H1 (cell line): Measurements from ENCODE around the gene AKAP7. TPM values are rescaled to one million over a fixed set of nuclear protein-coding genes. Genes with fewer than 3 reads are reported as not detected.

Source experiments
- CTCF ChIA-PET: fragments of 300-600 bp; sonication (Branson Sonifier 250); formaldehyde crosslinking; loops from one replicate; lab custom pipeline; 2021; ENCODE audit not compliant: partially characterized antibody; lab: Charles Lee
- POLR2A ChIA-PET: fragments of 300-600 bp; sonication (Branson Sonifier 250); formaldehyde crosslinking; loops from one replicate; lab custom pipeline; 2021; ENCODE audit warnings: inconsistent platforms; ENCODE audit not compliant: partially characterized antibody; lab: Charles Lee
- DNase-seq, 2 experiments: peaks; one replicate each; pipeline versions ENCODE4 v3.0.0 to v3.0.0-alpha.2; 2010 to 2022; ENCODE audit warnings: low spot score in 2 of 2, low read depth in 1 of 2, mixed read lengths in 1 of 2
- FAIRE-seq: peaks from 2 replicates; lab custom pipeline; 2011; peaks lifted over from hg19 to GRCh38; lab: Jason Lieb, UNC
- H2AFZ ChIP-seq: 2 replicates; pipeline ENCODE4 v1.8.1; 2012; ENCODE audit warnings: low read length, inconsistent platforms
- H2AK5ac ChIP-seq: 2 replicates; pipeline ENCODE4 v1.6.1; 2013; ENCODE audit warnings: low read depth, low read length
- H2BK120ac ChIP-seq: replicated peaks from 2 replicates; pipeline ENCODE3; 2013; ENCODE audit warnings: low read depth, low read length, inconsistent platforms
- H2BK12ac ChIP-seq: 2 replicates; pipeline ENCODE4 v1.6.1; 2013; ENCODE audit warnings: low read depth, low read length
- H2BK15ac ChIP-seq: 2 replicates; pipeline ENCODE4 v1.6.1; 2013; ENCODE audit warnings: low read length
- H2BK20ac ChIP-seq: 2 replicates; pipeline ENCODE4 v1.6.1; 2013; ENCODE audit warnings: low read length
- H2BK5ac ChIP-seq: 2 replicates; pipeline ENCODE4 v1.6.1; 2013; ENCODE audit warnings: low read depth, low read length
- H3K14ac ChIP-seq: 2 replicates; pipeline ENCODE4 v1.6.1; 2013; ENCODE audit warnings: inconsistent platforms; ENCODE audit not compliant: insufficient read length
- H3K18ac ChIP-seq: 2 replicates; pipeline ENCODE4 v1.6.1; 2013; ENCODE audit warnings: low read length; ENCODE audit errors: extremely low read depth
- H3K23ac ChIP-seq: 2 replicates; pipeline ENCODE4 v1.6.1; 2013; ENCODE audit warnings: inconsistent platforms; ENCODE audit not compliant: insufficient read length
- H3K23me2 ChIP-seq: 2 replicates; pipeline ENCODE4 v1.6.1; 2013; ENCODE audit warnings: low read depth, low read length
- H3K27ac ChIP-seq: 2 replicates; pipeline ENCODE4 v1.6.1; 2011; ENCODE audit warnings: low read depth, low read length, inconsistent platforms
- H3K27me3 ChIP-seq, 4 experiments: replicated peaks in 1 of 4; 1 replicate in 1 of 4; 2 replicates in 3 of 4; pipeline versions ENCODE4 v1.6.1 to v1.8.1; 2011 to 2013; ENCODE audit warnings: low read length in 3 of 4, mild to moderate bottlenecking in 3 of 4, inconsistent platforms in 2 of 4, mixed read lengths in 2 of 4, moderate library complexity in 1 of 4; ENCODE audit not compliant: control insufficient read depth in 3 of 4, insufficient read depth in 3 of 4; ENCODE audit errors: extremely low read depth in 1 of 4
- H3K36me3 ChIP-seq, 4 experiments: 2 replicates each; pipeline versions ENCODE4 v1.6.1 to v1.8.1; 2011 to 2013; ENCODE audit warnings: mild to moderate bottlenecking in 4 of 4, low read length in 3 of 4, moderate library complexity in 2 of 4, control low read depth in 1 of 4, inconsistent platforms in 1 of 4; ENCODE audit not compliant: insufficient read depth in 4 of 4, control insufficient read depth in 2 of 4
- H3K4ac ChIP-seq: replicated peaks from 2 replicates; pipeline ENCODE3; 2013; ENCODE audit warnings: low read length, low read depth, mixed read lengths, inconsistent platforms; ENCODE audit not compliant: insufficient read length
- H3K4me1 ChIP-seq, 4 experiments: replicated peaks in 1 of 4; 1 replicate in 1 of 4; 2 replicates in 3 of 4; pipeline versions ENCODE4 v1.6.1 to v1.8.1; 2011 to 2013; ENCODE audit warnings: low read length in 3 of 4, inconsistent platforms in 2 of 4, mixed read lengths in 1 of 4; ENCODE audit not compliant: insufficient read depth in 4 of 4, control insufficient read depth in 3 of 4
- H3K4me2 ChIP-seq, 2 experiments: 2 replicates each; pipeline versions ENCODE4 v1.6.1 to v1.8.1; 2011 to 2013; ENCODE audit warnings: low read depth in 2 of 2, low read length in 2 of 2, control low read depth in 1 of 2, inconsistent platforms in 1 of 2, mild to moderate bottlenecking in 1 of 2; ENCODE audit not compliant: insufficient read depth in 1 of 2
- H3K4me3 ChIP-seq, 4 experiments: fragments of 200-600, 300-600 bp in 1 of 4; sonication (generic), shearing (Covaris generic), sonication (Bioruptor Twin) in 1 of 4; 2 replicates each; pipeline versions ENCODE4 v1.5.1 to v1.8.1; 2011 to 2016; ENCODE audit warnings: low read length in 4 of 4, low read depth in 3 of 4, control low read depth in 2 of 4, inconsistent platforms in 2 of 4, mild to moderate bottlenecking in 2 of 4, mixed read lengths in 1 of 4, moderate library complexity in 1 of 4; ENCODE audit not compliant: insufficient read depth in 2 of 4; ENCODE audit errors: extremely low read depth in 1 of 4
- H3K56ac ChIP-seq: replicated peaks from 2 replicates; pipeline ENCODE3; 2013; ENCODE audit warnings: low read depth, mild to moderate bottlenecking, mixed read lengths, low read length, inconsistent platforms; ENCODE audit not compliant: insufficient read length
- H3K79me1 ChIP-seq: 2 replicates; pipeline ENCODE4 v1.6.1; 2013; ENCODE audit warnings: low read depth, low read length, control low read depth
- H3K79me2 ChIP-seq, 2 experiments: 2 replicates each; pipeline versions ENCODE4 v1.6.1 to v1.8.1; 2012 to 2013; ENCODE audit warnings: low read length in 2 of 2, mild to moderate bottlenecking in 2 of 2, inconsistent platforms in 1 of 2; ENCODE audit not compliant: insufficient read depth in 2 of 2, control insufficient read depth in 1 of 2
- H3K9ac ChIP-seq, 4 experiments: replicated peaks in 1 of 4; 1 replicate in 1 of 4; 2 replicates in 3 of 4; pipeline versions ENCODE4 v1.6.1 to v1.8.1; 2011 to 2013; ENCODE audit warnings: low read depth in 3 of 4, low read length in 3 of 4, control low read depth in 2 of 4, mild to moderate bottlenecking in 2 of 4, moderate library complexity in 2 of 4, inconsistent platforms in 1 of 4; ENCODE audit errors: extremely low read depth in 1 of 4
- H3K9me3 ChIP-seq, 2 experiments: 2 replicates each; pipeline versions ENCODE4 v1.6.1 to v1.8.1; 2012 to 2013; ENCODE audit warnings: mild to moderate bottlenecking in 2 of 2, moderate library complexity in 2 of 2, control low read depth in 1 of 2, inconsistent platforms in 1 of 2, low read depth in 1 of 2, low read length in 1 of 2, mixed read lengths in 1 of 2; ENCODE audit not compliant: insufficient read depth in 2 of 2
- H4K20me1 ChIP-seq, 2 experiments: replicated peaks in 1 of 2; 2 replicates each; pipeline versions ENCODE3 to v1.8.1; 2011 to 2013; ENCODE audit warnings: inconsistent platforms in 2 of 2, low read length in 2 of 2, mild to moderate bottlenecking in 1 of 2; ENCODE audit not compliant: insufficient read depth in 2 of 2, control insufficient read depth in 1 of 2
- H4K5ac ChIP-seq: 2 replicates; pipeline ENCODE4 v1.6.1; 2013; ENCODE audit warnings: low read length, low read depth, mixed read lengths, inconsistent platforms; ENCODE audit not compliant: insufficient read length
- H4K8ac ChIP-seq: 2 replicates; pipeline ENCODE4 v1.8.0; 2013; ENCODE audit warnings: mild to moderate bottlenecking, moderate library complexity, low read length, inconsistent platforms; ENCODE audit not compliant: insufficient read depth; ENCODE audit errors: extremely low read depth
- H4K91ac ChIP-seq: replicated peaks from 2 replicates; pipeline ENCODE3; 2013; ENCODE audit warnings: low read length, mixed read lengths, inconsistent platforms; ENCODE audit not compliant: insufficient read length
- CREB1 ChIP-seq: IDR thresholded peaks from 2 replicates; pipeline ENCODE4 v1.6.1; 2012; ENCODE audit warnings: inconsistent platforms
- EZH2 ChIP-seq: fragments of 200-600 bp; sonication (generic); IDR thresholded peaks from 2 replicates; pipeline ENCODE4 v1.7.1; 2012; ENCODE audit warnings: low read depth, mild to moderate bottlenecking, moderate library complexity, low read length, inconsistent platforms; ENCODE audit not compliant: severe bottlenecking
- JUND ChIP-seq: IDR thresholded peaks from 2 replicates; pipeline ENCODE4 v1.6.1; 2011; ENCODE audit warnings: mild to moderate bottlenecking, improper control_type of control experiment, low read length
- KDM1A ChIP-seq: fragments of 200-600, 300-600 bp; sonication (generic); IDR thresholded peaks from 2 replicates; pipeline ENCODE4 v1.7.1; 2016; ENCODE audit warnings: mild to moderate bottlenecking, low read length, borderline replicate concordance
- MAFK ChIP-seq: IDR thresholded peaks from 2 replicates; pipeline ENCODE4 v1.6.1; 2012; ENCODE audit warnings: low read depth, mild to moderate bottlenecking, improper control_type of control experiment, low read length
- MAX ChIP-seq: IDR thresholded peaks from 2 replicates; pipeline ENCODE4 v1.6.1; 2012; ENCODE audit warnings: inconsistent platforms
- NANOG ChIP-seq: IDR thresholded peaks from 2 replicates; pipeline ENCODE4 v1.6.1; 2011; ENCODE audit warnings: low read length, low read depth, mild to moderate bottlenecking, inconsistent platforms; ENCODE audit not compliant: insufficient read depth, poor library complexity, severe bottlenecking
- NRF1 ChIP-seq: IDR thresholded peaks from 2 replicates; pipeline ENCODE4 v1.6.1; 2011; ENCODE audit warnings: mild to moderate bottlenecking, low read depth, low read length, improper control_type of control experiment
- POU5F1 ChIP-seq: IDR thresholded peaks from 2 replicates; pipeline ENCODE4 v1.6.1; 2011; ENCODE audit warnings: low read depth, mild to moderate bottlenecking, low read length, moderate library complexity
- RXRA ChIP-seq: IDR thresholded peaks from 2 replicates; pipeline ENCODE4 v1.6.1; 2011; ENCODE audit warnings: low read depth, mild to moderate bottlenecking, low read length, moderate library complexity; ENCODE audit not compliant: insufficient read depth
- SAP30 ChIP-seq: fragments of 300-600 bp; sonication (generic); IDR thresholded peaks from 2 replicates; pipeline ENCODE4 v1.7.1; 2012; ENCODE audit warnings: low read length, moderate library complexity, mild to moderate bottlenecking, inconsistent platforms; ENCODE audit not compliant: insufficient read depth, insufficient replicate concordance
- SIN3A ChIP-seq, 2 experiments: IDR thresholded peaks in 1 of 2; conservative IDR thresholded peaks in 1 of 2; 2 replicates each; pipeline ENCODE4 v1.6.1; 2011 to 2012; ENCODE audit warnings: low read length in 2 of 2, improper control_type of control experiment in 1 of 2, low read depth in 1 of 2, mild to moderate bottlenecking in 1 of 2
- SP4 ChIP-seq: IDR thresholded peaks from 2 replicates; pipeline ENCODE4 v1.6.1; 2012; ENCODE audit warnings: low read length, inconsistent platforms
- TAF1 ChIP-seq: IDR thresholded peaks from 2 replicates; pipeline ENCODE4 v1.6.1; 2011; ENCODE audit warnings: mild to moderate bottlenecking, low read depth, low read length
- ZNF274 ChIP-seq: IDR thresholded peaks from 2 replicates; pipeline ENCODE4 v1.7.0; 2012; ENCODE audit warnings: low read length, borderline replicate concordance; ENCODE audit errors: extremely low read depth
- WGBS, 2 experiments: shearing (Covaris generic) in 1 of 2; methylation state at CpG; one replicate each; pipeline versions ENCODE4 v1.1.6 to v1.1.7; 2013 to 2015; ENCODE audit warnings: low lambda C conversion rate in 2 of 2, mixed read lengths in 2 of 2, inconsistent platforms in 1 of 2, low coverage in 1 of 2, missing lambda C conversion rate in 1 of 2; ENCODE audit not compliant: insufficient replicate concordance in 2 of 2, insufficient coverage in 1 of 2, insufficient read length in 1 of 2; ENCODE audit errors: extremely low coverage in 1 of 2, missing lambda C conversion rate in 1 of 2; 5-methylcytosine and 5-hydroxymethylcytosine counted together
- polyA plus RNA-seq, 7 experiments: library from polyadenylated mRNA; depleted of rRNA in 3 of 7; stranded (reverse) in 5 of 7; unstranded in 2 of 7; fragments of >200 nt in 5 of 7; fragments of 200-250 nt in 2 of 7; gene quantifications; 1 replicate in 5 of 7; 2 replicates in 1 of 7; 4 replicates in 1 of 7; pipeline versions ENCODE4 v1.2.1 to v1.2.3, GENCODE V29; 2011 to 2013; ENCODE audit warnings: missing spikeins in 2 of 7, mixed read lengths in 2 of 7
- total RNA-seq: library from RNA; stranded (reverse); fragmentation: NEBNext Ultra II Directional; extraction: Animal tissue kit (Norgen Biotek cat#: 25700); gene quantifications from 2 replicates; pipeline ENCODE4 v1.2.1, GENCODE V29; 2021

The AKAP7 gene
- total and polyA plus RNA-seq, 2 of the 8 experiments (the other 6 are each of a cell fraction or from before 2014, with no cell fraction given) = 4.7 to 16.9 TPM

- ChIA-PET CTCF (no interaction called here), POLR2A (no interaction called here)
- H2BK12ac ChIP-seq = no peak overlapping the region
- H2BK20ac ChIP-seq = no peak overlapping the region
- peaks cover 0 to 11% (median 1%) of the 10 kb centered on the region in 4 experiments; a peak in 3 of 7 replicates for H3K4me1 ChIP-seq
- H4K20me1 ChIP-seq = no peaks in the 10 kb centered on the region
- DNase-seq (no peak), FAIRE-seq (no peak)
- peaks cover 0 to 3% (median 0%) of the 10 kb centered on the region in 4 experiments; a peak in 3 of 8 replicates for H3K36me3 ChIP-seq
- H2BK15ac ChIP-seq = no peak overlapping the region
- H3K4me2 ChIP-seq = no peak overlapping the region
- no peaks in the 10 kb centered on the region; a peak in 1 of 4 replicates for H3K9me3 ChIP-seq
- H2AFZ ChIP-seq = no peak overlapping the region
- no peak overlapping the region for H2BK120ac ChIP-seq
- H2AK5ac ChIP-seq = no peak overlapping the region
- no peaks in the 10 kb centered on the region for H3K79me1 ChIP-seq
- H3K27me3 ChIP-seq = no peaks in the 10 kb centered on the region
- H2BK5ac ChIP-seq = no peak overlapping the region
- H3K27ac ChIP-seq = no peak overlapping the region
- no peak overlapping the region for H3K56ac ChIP-seq
- no peaks in the 10 kb centered on the region for H3K23me2 ChIP-seq
- no peak overlapping the region for H3K4ac ChIP-seq
- no peak overlapping the region for H3K4me3 ChIP-seq
- WGBS, 2 experiments = 92% methylated on average over 2 of the region's 2 CpGs; no CpG with 5 or more reads in 1 of the 2 experiments
- H4K8ac ChIP-seq = no peak overlapping the region
- no peaks in the 10 kb centered on the region; a peak in 1 of 4 replicates for H3K79me2 ChIP-seq
- no peak overlapping the region for H3K18ac ChIP-seq
- no peak overlapping the region for H3K23ac ChIP-seq
- no peak overlapping the region for H3K9ac ChIP-seq
- no peak overlapping the region for H4K5ac ChIP-seq
- no peak overlapping the region for H3K14ac ChIP-seq
- H4K91ac ChIP-seq = no peak overlapping the region
- no peak for TF ChIP-seq SIN3A (conservative IDR thresholded peaks at IDR 0.05 in 1 of 2, IDR thresholded peaks at IDR 0.05 in 1 of 2; ENCODE audit: low read depth in 1 of 2, low read length in 2 of 2)
- TF ChIP-seq ZNF274 = no peak
- no peak for TF ChIP-seq EZH2
- TF ChIP-seq SP4 = no peak
- no peak for TF ChIP-seq SAP30
- no peak for TF ChIP-seq JUND
- TF ChIP-seq MAFK = no peak
- no peak for TF ChIP-seq TAF1
- TF ChIP-seq POU5F1 = no peak
- no peak for TF ChIP-seq RXRA
- TF ChIP-seq MAX = no peak
- TF ChIP-seq NANOG = no peak
- no peak for TF ChIP-seq CREB1
- TF ChIP-seq NRF1 = no peak
- TF ChIP-seq KDM1A = no peak
Observed at GRCh38 chr6:131257104-131257503, 121.8 kb downstream of the AKAP7 start.
